Parietal lobe (tissue), 2 donors: ENCODE data around the gene PGGHG. TPM values are rescaled to one million over a fixed set of nuclear protein-coding genes. Genes with fewer than 3 reads are reported as not detected.

Source experiments
- small RNA-seq: library from RNA; depleted of rRNA; stranded (forward); fragments of <200 nt; gene quantifications from one replicate; pipeline ENCODE3, GENCODE V24; 2014; ENCODE audit warnings: low replicate concordance
- total RNA-seq: library from RNA; depleted of rRNA; stranded (reverse); fragments of >200 nt; gene quantifications from one replicate; pipeline ENCODE4 v1.2.3, GENCODE V29; 2014

The PGGHG gene
- total RNA-seq = 2.2 TPM

GRCh38 chr11:288478-289397 is at the start of gene PGGHG:
TSS of gene PGGHG (plus strand) at chr11:289126. CDS start at chr11:289817, 691 bp downstream.

GRCh38 chr11:278001-278951 is 10.7 kb upstream of the PGGHG start, which contains the start of gene NLRP6:
TSS of gene NLRP6 (plus strand) at chr11:278407. CDS start at chr11:278570, 163 bp downstream.

GRCh38 chr11:299081-299891 is 10.4 kb downstream of the PGGHG start, which contains the start of gene IFITM5:
TSS of gene IFITM5 (minus strand) at chr11:299526. CDS start at chr11:299490, 36 bp downstream.

GRCh38 chr11:307766-308708 is 19.1 kb downstream of the PGGHG start, which contains the start of gene IFITM2:
TSS of gene IFITM2 (plus strand) at chr11:307816. CDS start at chr11:308193, 377 bp downstream.

GRCh38 chr11:313787-314553 is 25.0 kb downstream of the PGGHG start, which contains the start of gene IFITM1:
TSS of gene IFITM1 (plus strand) at chr11:314040. CDS start at chr11:314171, 131 bp downstream.

Small RNAs within 50 kb of the gene (small RNA-seq; reads per million reads assigned to genes)
- not detected for gene AC136475.6

Other genes starting within 250 kb of the PGGHG start
- not detected for gene SCGB1C1, start 96.0 kb upstream of the PGGHG start, total RNA-seq
- gene BET1L, start 81.7 kb upstream of the PGGHG start, total RNA-seq = 11.9 TPM
- gene RIC8A, start 81.4 kb upstream of the PGGHG start, total RNA-seq = 84.5 TPM
- 23.8 TPM for gene SIRT3, start 52.8 kb upstream of the PGGHG start, total RNA-seq
- gene PSMD13, start 52.1 kb upstream of the PGGHG start, total RNA-seq = 68.9 TPM
- gene NLRP6, start 10.7 kb upstream of the PGGHG start, total RNA-seq = not detected
- gene IFITM5, start 10.4 kb downstream of the PGGHG start, total RNA-seq = not detected
- gene IFITM2, start 18.7 kb downstream of the PGGHG start, total RNA-seq = 3.1 TPM
- 1.3 TPM for gene IFITM1, start 24.9 kb downstream of the PGGHG start, total RNA-seq
- gene IFITM3, start 31.7 kb downstream of the PGGHG start, total RNA-seq = 4.1 TPM
- gene B4GALNT4, start 80.4 kb downstream of the PGGHG start, total RNA-seq = 163 TPM
- not detected for gene PKP3, start 105.1 kb downstream of the PGGHG start, total RNA-seq
- gene SIGIRR, start 125.9 kb downstream of the PGGHG start, total RNA-seq = 6.6 TPM
- gene ANO9, start 152.9 kb downstream of the PGGHG start, total RNA-seq = not detected
- 46.3 TPM for gene PTDSS2, start 161.2 kb downstream of the PGGHG start, total RNA-seq
- 44.4 TPM for gene RNH1, start 218.1 kb downstream of the PGGHG start, total RNA-seq
- 32.6 TPM for gene HRAS, start 246.4 kb downstream of the PGGHG start, total RNA-seq
- 1.9 TPM for gene LRRC56, start 248.4 kb downstream of the PGGHG start, total RNA-seq